Spleen (tissue), 7 donors: ENCODE measurements around the gene FNDC3A.

Experiments used
- CTCF ChIP-seq, 11 experiments: fragments of 200-600 bp in 7 of 11; fragments of 450-650 bp in 4 of 11; sonication (generic) in 4 of 11; IDR thresholded peaks in 8 of 11; conservative IDR thresholded peaks in 3 of 11; 1 replicate in 7 of 11; 2 replicates in 4 of 11; pipeline versions ENCODE4 v1.4.0 to v1.8.0; 2016 to 2021; ENCODE audit warnings: antibody characterized with exemption in 11 of 11, inconsistent platforms in 4 of 11, mild to moderate bottlenecking in 1 of 11
- POLR2AphosphoS5 ChIP-seq, 3 donors: sonication (generic); formaldehyde crosslinking; IDR thresholded peaks; one replicate each; pipeline ENCODE4 v1.5.1; 2017; ENCODE audit warnings: antibody characterized with exemption in 3 of 3
- donor health status: DM: no; HTN: no; CAD: no; lungs with moderate emphysema.
- donor health status: DM: no; HTN: no; CAD: no.
- donor health status: DM: no; HTN: no; CAD: no.

GRCh38 chr13:49132479-49133002 is 156.8 kb downstream of the FNDC3A start:
- TF ChIP-seq CTCF (IDR thresholded peaks at IDR 0.05 in 8 of 11, conservative IDR thresholded peaks at IDR 0.05 in 3 of 11) (no peak), POLR2AphosphoS5 (IDR thresholded peaks at IDR 0.05) (peak in 1 of 3 donors; percentile 13)
